Esophagus (tissue), 2 donors: ENCODE results near the gene HOXA3. TPM values are rescaled to one million over a fixed set of nuclear protein-coding genes. Genes with fewer than 3 reads are reported as not detected.

Experiments
- H3K27ac ChIP-seq, 2 donors: one replicate each; pipeline ENCODE4 v1.5.1; 2013; ENCODE audit warnings: low read depth in 2 of 2, mild to moderate bottlenecking in 2 of 2, inconsistent platforms in 1 of 2, low read length in 1 of 2, moderate library complexity in 1 of 2
- H3K27me3 ChIP-seq, 2 donors: one replicate each; pipeline ENCODE4 v1.6.1; 2013; ENCODE audit warnings: low read length in 2 of 2, control low read depth in 1 of 2, mild to moderate bottlenecking in 1 of 2; ENCODE audit not compliant: insufficient read depth in 2 of 2, control insufficient read depth in 1 of 2
- H3K36me3 ChIP-seq, 2 donors: one replicate each; pipeline ENCODE4 v1.6.1; 2013; ENCODE audit warnings: low read length in 1 of 2; ENCODE audit not compliant: control insufficient read depth in 2 of 2, insufficient read depth in 2 of 2
- H3K4me1 ChIP-seq, 2 donors: one replicate each; pipeline ENCODE4 v1.6.1; 2013; ENCODE audit warnings: low read length in 1 of 2; ENCODE audit not compliant: control insufficient read depth in 2 of 2, insufficient read depth in 2 of 2
- H3K4me3 ChIP-seq, 2 donors: one replicate each; pipeline ENCODE4 v1.5.1; 2013; ENCODE audit warnings: low read length in 2 of 2, mild to moderate bottlenecking in 2 of 2, low read depth in 1 of 2, moderate library complexity in 1 of 2
- H3K9me3 ChIP-seq, 2 donors: one replicate each; pipeline ENCODE4 v1.6.1; 2013; ENCODE audit warnings: mild to moderate bottlenecking in 2 of 2, low read depth in 1 of 2, low read length in 1 of 2, moderate library complexity in 1 of 2; ENCODE audit not compliant: control insufficient read depth in 2 of 2, insufficient read depth in 1 of 2
- WGBS, 2 donors: extraction: QIAGEN DNeasy Blood & Tissue Kit; methylation state at CpG; one replicate each; pipeline ENCODE4 v1.1.7; 2013; 5-methylcytosine and 5-hydroxymethylcytosine counted together
- polyA plus RNA-seq, 2 donors: library from polyadenylated mRNA; stranded (reverse); fragments of 200-250 nt; gene quantifications; one replicate each; pipeline ENCODE4 v1.2.3, GENCODE V29; 2013
- donor health status: healthy with polysubstance abuse.
- donor health status: Bipolar disorder and iron deficiency.

HOXA3 gene
- 1 to 10 TPM; 3.3 to 4.3 TPM for polyA plus RNA-seq

DNA sequence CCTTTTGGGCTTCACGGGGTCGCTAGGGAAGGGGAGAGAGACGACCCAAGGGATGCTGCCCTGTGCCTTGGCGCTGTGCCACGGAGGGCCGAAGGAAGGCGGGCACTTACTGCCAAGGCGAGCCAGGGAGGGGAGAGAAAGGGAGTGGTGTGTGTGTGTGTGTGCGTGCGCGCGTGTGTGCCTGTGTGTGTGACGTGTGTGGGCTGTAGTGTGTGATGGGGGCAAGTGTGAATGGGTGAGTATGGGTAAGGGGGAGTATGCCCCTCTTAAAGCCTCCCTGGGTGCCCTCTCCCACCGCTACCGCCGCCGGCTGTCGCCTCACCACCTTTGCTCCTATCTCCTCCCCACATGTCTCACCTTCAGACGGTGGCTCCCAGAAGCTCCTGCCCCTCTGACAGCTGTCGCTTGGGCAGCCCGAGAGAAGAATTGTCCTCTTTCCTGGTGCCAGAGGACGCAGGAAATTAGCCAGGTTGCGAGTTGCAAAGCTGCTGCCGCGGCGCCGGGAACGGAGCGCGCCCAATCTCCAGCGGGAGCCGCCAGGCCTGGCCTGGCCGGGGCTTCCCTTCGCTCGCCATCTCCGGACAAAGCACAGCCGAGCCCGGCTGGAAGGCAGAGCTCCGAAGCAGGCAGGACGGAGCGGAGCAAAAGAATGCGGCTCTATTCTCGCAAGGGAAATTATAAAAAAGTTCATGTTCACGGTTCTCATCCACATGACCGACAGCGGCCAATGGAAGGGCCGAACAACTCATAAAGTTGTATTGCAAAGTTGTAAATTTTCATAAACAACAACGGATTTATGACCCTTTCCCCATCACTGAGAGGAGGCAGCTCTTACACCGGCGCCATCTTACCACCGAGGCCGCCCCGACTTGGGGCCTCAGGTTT, at the start of gene HOXA3:
Gene HOXA3, minus strand, starts transcription at position 653 of the 885 bp plus-strand sequence. CDS start 41,943 bp downstream, outside the sequence.
- Histone ChIP-seq H3K27ac (peak within 1 kb of the TSS in 1 of 2 donors; percentile 29), H3K4me1 (peaks cover 4 to 24% of the 10 kb centered on the region in 2 donors), H3K27me3 (peaks cover 0 to 32% of the 10 kb centered on the region in 2 donors), H3K36me3 (no peaks in the 10 kb centered on the region), H3K4me3 (peak within 1 kb of the TSS; percentile 32 to 38), H3K9me3 (no peaks in the 10 kb centered on the region)
- whole genome bisulfite sequencing, 2 donors: 9 to 14% methylated on average over 48 to 53 of the region's 53 CpGs

DNA sequence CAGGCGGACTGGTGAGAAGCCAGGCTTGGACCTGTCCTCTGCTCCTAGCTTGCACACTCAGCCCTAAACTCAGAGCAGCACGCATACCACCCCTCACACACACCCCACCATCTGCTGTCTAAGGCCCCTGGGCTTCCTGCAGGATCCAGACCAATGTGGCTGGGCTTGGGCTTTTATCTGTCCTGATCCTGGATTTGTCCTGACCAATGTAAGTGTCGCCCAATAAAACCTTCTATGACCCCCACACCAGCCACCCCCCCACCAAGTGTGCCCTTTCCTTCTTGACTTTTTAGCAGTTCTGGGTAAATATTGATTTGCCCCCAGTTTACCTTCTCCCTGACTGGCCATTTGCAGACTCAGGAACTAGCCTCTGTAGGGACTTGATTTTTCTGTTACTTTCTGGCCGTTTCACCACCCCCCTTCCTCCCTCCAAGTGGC, 49.2 kb upstream of the HOXA3 start:
- 14 to 20% methylated on average over 4 of the region's 4 CpGs for WGBS, 2 donors
- peaks cover 0 to 3% of the 10 kb centered on the region in 2 donors for H3K9me3 ChIP-seq
- H3K36me3 ChIP-seq: no peaks in the 10 kb centered on the region
- peaks cover 15 to 73% of the 10 kb centered on the region in 2 donors for H3K27me3 ChIP-seq
- no peak overlapping the region for H3K27ac ChIP-seq
- H3K4me3 ChIP-seq: peak overlapping the region in 1 of 2 donors; percentile 21
- peaks cover 18% of the 10 kb centered on the region in 2 donors for H3K4me1 ChIP-seq

DNA sequence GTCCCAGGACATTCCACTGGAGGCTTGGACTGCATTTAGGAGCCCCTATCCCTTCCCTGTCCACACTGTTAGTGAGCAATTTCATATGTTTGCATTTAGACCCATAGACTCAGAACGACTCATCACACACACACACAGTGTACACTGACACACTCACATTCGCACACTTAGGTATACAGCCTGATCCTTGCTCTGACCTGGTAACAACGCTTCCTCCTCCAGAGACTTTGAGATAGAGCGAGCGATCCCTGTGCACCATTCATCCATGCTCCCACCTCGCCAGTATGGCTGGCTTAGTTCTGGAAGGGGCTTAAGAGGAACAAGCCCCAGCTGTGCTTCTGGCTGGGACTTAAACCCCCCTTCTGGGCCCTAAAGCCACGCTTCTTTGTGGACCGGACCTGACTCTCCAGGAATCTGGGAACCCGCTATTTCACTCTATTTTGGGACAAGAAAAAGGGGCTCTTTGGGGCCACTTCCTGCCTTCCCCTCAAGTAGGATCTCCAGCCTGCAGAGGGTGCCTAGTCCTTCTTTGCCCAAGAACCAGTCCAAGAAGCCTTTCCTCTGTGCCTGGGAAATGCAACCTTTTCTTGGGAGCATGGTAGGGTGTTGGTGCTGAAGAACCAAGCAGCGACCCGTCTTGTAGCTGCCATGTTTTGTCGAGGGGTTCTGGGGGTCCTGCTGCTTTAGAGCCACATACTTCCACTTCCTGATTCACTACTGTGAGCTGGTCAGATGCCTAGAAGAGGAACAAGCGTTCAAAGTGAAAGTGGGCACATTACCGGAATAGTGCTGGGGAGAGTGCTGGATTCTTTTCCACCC, 48.6 kb upstream of the HOXA3 start:
- 13 to 15% methylated on average over 14 of the region's 14 CpGs for WGBS, 2 donors
- Histone ChIP-seq H3K27ac (no peak overlapping the region), H3K27me3 (peaks cover 15 to 73% of the 10 kb centered on the region in 2 donors), H3K4me1 (peaks cover 18% of the 10 kb centered on the region in 2 donors), H3K4me3 (peak overlapping the region in 1 of 2 donors; percentile 60), H3K36me3 (no peaks in the 10 kb centered on the region), H3K9me3 (peaks cover 0 to 3% of the 10 kb centered on the region in 2 donors)

DNA sequence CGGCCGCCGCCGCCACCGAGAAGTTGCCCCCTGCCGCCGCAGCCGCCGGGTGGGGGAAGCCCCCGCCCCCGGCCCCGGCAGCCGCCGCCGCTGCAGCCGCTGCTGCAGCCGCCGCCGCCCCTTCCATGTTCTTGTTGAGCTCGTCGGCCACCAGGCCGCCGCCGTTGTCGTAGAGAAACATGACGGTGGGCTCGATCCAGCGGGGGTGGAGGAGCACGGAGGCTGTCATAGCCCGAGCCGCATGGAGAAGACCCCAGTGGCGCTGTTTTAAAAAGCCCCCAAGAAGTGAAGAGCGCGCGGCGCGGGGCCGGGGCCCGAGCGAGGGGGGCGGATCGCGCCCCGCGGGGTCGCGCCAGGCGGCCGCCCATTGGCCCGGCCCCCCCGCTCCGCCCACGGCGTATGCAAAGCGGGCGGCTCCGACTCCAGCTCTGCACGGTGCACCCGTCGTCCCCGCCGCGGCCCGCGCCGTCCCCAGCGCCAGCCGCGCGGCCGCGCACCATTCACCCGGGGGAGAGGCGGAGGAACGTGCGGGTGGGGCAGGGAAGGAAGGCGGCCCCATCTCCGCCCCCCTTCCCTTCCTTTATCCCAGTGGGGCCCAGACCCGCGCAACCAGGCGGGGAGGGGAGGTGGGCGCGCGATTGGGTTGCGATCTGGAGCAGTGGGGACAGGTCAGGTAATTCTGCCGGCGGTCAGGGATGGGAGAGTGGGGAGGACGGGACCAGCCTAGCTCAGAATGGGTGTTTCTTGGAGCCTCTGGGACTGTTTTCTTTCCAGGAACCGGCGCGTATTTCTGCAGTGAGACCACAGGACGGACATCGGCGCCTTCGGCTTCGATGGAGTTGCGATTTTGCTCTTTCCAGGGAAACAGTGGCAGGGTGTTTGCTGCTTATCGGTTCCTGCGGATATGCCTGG, 47.7 kb upstream of the HOXA3 start, which contains the start of gene HOXA13:
Gene HOXA13, minus strand, starts transcription at position 243 of the 912 bp plus-strand sequence. Its CDS starts 14 bp downstream, at position 229.
- Histone ChIP-seq H3K27ac (no peak within 1 kb of the TSS), H3K9me3 (peaks cover 0 to 3% of the 10 kb centered on the region in 2 donors), H3K4me3 (peak within 1 kb of the TSS; percentile 22 to 60), H3K4me1 (peaks cover 18% of the 10 kb centered on the region in 2 donors), H3K27me3 (peaks cover 21 to 66% of the 10 kb centered on the region in 2 donors), H3K36me3 (no peaks in the 10 kb centered on the region)
- WGBS, 2 donors: 1% methylated on average over 87 to 99 of the region's 99 CpGs

DNA sequence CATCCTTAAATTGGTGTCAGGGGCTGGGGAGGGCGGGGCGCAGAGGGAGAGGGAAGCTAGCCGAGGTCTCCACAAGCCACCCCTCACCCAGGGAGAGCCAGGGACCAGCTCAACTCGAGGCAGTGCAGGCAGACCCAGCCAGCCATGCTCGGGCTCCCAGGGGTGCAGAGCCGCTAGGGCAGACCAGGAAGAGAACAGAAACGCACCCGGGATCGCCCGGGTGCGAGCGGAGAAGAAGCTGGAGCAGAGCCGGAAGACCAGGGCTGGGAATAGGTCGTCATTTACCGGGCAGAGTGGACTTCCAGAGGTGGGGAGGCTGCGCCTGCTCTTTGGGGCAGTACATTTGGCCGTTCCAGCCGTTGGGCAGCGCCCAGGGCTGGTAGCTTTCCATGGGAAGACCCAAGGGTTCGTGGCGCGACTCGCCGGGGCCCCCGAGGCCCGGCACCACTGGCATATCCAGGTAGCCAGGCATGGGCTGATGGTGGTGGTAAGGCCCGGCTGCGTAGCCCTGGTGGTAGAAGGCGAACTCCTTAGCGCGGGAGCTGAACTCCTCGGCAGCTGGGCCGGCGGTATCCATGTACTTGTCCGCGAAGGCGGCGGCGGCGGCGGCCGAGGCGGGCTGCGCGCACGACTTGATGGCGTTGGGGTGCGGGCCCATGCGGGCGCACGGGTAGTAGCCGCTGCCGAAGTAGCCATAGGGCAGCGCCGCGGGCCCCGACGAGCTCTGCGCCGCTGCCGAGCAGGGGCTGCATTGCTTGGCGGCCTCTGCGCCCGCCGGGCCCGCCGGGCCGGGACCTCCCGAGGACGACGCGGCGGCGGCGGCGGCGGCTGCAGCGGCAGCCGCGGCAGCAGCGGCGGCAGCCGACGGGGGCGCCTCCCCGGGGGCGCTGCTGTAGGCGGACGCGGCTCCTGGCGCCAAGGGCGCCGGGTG, 46.8 kb upstream of the HOXA3 start:
- 2 to 3% methylated on average over 70 to 93 of the region's 93 CpGs for WGBS, 2 donors
- peaks cover 0 to 3% of the 10 kb centered on the region in 2 donors for H3K9me3 ChIP-seq
- H3K27me3 ChIP-seq: peaks cover 27 to 62% of the 10 kb centered on the region in 2 donors
- H3K4me1 ChIP-seq: peaks cover 18% of the 10 kb centered on the region in 2 donors
- no peak overlapping the region for H3K27ac ChIP-seq
- H3K36me3 ChIP-seq: no peaks in the 10 kb centered on the region
- H3K4me3 ChIP-seq: peak overlapping the region; percentile 18 to 60

DNA sequence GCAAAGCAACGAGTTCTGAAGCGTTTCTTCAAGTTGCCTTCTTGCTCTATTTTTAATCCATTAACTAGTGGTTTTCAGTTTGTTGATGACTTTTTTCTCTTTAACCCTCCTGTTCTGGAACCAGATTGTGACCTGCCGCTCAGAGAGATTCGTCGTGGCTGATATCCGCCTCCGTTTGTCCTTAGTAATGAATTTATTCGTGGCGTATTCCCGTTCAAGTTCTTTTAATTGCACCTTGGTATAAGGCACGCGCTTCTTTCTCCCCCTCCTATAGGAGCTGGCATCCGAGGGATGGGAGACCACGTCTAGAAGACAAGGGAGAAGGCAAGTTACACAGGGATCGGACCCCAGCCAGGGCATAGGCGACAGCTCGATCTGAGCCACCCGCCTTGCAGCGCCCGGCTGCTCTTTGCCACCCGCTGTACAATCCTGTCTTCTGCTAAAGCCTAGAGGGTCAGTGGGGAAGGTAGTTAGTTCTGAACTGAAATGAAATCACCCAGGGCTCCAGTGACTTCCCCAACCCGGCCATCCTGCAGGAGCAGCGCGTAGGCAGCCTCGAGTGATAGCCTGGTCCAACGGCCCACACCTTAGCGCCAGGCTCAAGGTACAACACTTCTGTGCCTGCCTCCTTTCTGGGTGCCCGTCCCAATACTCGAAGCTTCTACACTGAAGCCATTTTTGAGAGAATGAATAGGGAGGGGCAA, 45.9 kb upstream of the HOXA3 start:
- Histone ChIP-seq H3K4me3 (no peak overlapping the region), H3K27ac (no peak overlapping the region), H3K9me3 (peaks cover 0 to 3% of the 10 kb centered on the region in 2 donors), H3K4me1 (peaks cover 18% of the 10 kb centered on the region in 2 donors), H3K36me3 (no peaks in the 10 kb centered on the region), H3K27me3 (peaks cover 33 to 65% of the 10 kb centered on the region in 2 donors)
- 14 to 16% methylated on average over 29 of the region's 29 CpGs for WGBS, 2 donors

DNA sequence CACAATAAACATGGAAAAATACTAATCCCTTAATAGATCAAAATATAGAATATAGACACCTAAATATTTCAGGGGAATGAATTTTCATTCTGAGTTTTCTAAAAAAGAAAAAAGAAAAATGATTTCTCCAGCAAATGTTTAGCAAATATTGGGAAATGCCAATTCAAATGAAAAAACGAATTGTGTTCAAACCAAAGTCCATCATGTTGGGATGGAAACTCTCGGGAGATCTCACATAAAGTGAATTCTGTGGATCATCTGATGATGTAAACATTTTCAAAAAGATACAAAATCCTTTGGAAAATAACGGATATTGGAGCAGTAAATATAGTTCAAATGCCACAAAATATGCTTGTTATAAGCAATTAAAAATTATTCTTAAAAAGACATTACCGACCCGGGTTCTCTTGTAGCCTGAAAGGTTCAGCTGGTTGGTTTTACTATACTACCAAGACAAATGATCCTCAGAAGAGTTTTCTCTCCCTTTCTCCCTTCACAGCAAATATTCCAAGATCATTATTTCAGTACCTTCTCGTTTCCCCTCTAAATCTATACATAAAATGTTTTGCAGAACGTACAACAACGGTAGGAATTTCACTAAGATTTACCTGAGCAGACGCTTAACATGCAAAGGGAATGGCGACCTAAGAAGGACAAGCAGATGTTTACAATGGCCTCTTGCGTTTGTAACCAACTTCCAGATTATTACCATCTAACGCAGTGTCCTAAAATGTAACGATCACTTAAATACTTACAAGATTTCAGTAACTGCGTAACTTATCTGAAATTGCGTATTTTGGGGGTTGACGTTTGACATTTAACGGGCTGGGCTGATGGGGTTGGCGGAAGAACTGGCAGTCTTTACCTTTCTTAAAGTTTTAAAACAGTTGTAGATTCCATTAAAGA, 45.0 kb upstream of the HOXA3 start:
- Histone ChIP-seq H3K27me3 (peaks cover 33 to 65% of the 10 kb centered on the region in 2 donors), H3K36me3 (no peaks in the 10 kb centered on the region), H3K27ac (no peak overlapping the region), H3K4me3 (no peak overlapping the region), H3K9me3 (peaks cover 0 to 3% of the 10 kb centered on the region in 2 donors), H3K4me1 (peaks cover 18 to 21% of the 10 kb centered on the region in 2 donors)
- 25 to 28% methylated on average over 18 of the region's 18 CpGs for WGBS, 2 donors
